Sigmoid colon (tissue), 7 donors: Measurements from ENCODE around the gene RARA. TPM values are rescaled to one million over a fixed set of nuclear protein-coding genes. Genes with fewer than 3 reads are reported as not detected.

ENCODE experiments used
- DNase-seq: peaks from one replicate; pipeline ENCODE4 v3.0.0-alpha.2; 2019
- H3K27ac ChIP-seq, 4 donors: fragments of 200-600 bp; sonication (generic); one replicate each; pipeline ENCODE4 v1.5.1; 2016 to 2019; ENCODE audit warnings: mild to moderate bottlenecking in 1 of 4
- H3K27me3 ChIP-seq, 3 donors: fragments of 200-600 bp; sonication (generic); one replicate each; pipeline ENCODE4 v1.5.1; 2019; ENCODE audit warnings: mild to moderate bottlenecking in 1 of 3
- H3K36me3 ChIP-seq, 4 donors: fragments of 200-600 bp; sonication (generic); one replicate each; pipeline ENCODE4 v1.5.1; 2016 to 2019
- H3K4me1 ChIP-seq, 4 donors: fragments of 200-600 bp; sonication (generic); one replicate each; pipeline ENCODE4 v1.5.1; 2017 to 2019
- H3K4me3 ChIP-seq, 4 donors: fragments of 200-600 bp; sonication (generic); one replicate each; pipeline ENCODE4 v1.5.1; 2017 to 2019; ENCODE audit warnings: mild to moderate bottlenecking in 2 of 4, moderate library complexity in 1 of 4
- H3K9me3 ChIP-seq, 4 donors: fragments of 200-600 bp in 3 of 4; sonication (generic) in 3 of 4; one replicate each; pipeline versions ENCODE4 v1.5.1 to v1.6.1; 2013 to 2019
- EP300 ChIP-seq, 4 donors: sonication (generic); formaldehyde crosslinking; IDR thresholded peaks; one replicate each; pipeline ENCODE4 v1.6.1; 2017; ENCODE audit warnings: antibody characterized with exemption in 4 of 4
- POLR2A ChIP-seq, 2 donors: fragments of 450-650 bp; IDR thresholded peaks; one replicate each; pipeline ENCODE4 v1.6.1; 2016; ENCODE audit warnings: antibody characterized with exemption in 2 of 2, mild to moderate bottlenecking in 2 of 2, moderate library complexity in 2 of 2
- POLR2AphosphoS5 ChIP-seq, 4 donors: sonication (generic); formaldehyde crosslinking; IDR thresholded peaks; one replicate each; pipeline ENCODE4 v1.6.1; 2017; ENCODE audit warnings: antibody characterized with exemption in 4 of 4
- WGBS, 2 donors: extraction: QIAGEN DNeasy Blood & Tissue Kit; methylation state at CpG; one replicate each; pipeline ENCODE4 v1.1.7; 2013; 5-methylcytosine and 5-hydroxymethylcytosine counted together
- intact Hi-C: fragments of 100-400 bp; cut with DNase I; formaldehyde crosslinking; loops from one replicate; pipeline ENCODE4 v1.15.1; 2023
- polyA plus RNA-seq, 3 donors: library from polyadenylated mRNA; stranded (reverse); fragments of 200-250 nt; gene quantifications; one replicate each; pipeline ENCODE4 v1.2.3, GENCODE V29; 2013
- small RNA-seq, 3 donors: library from RNA; depleted of rRNA; stranded (forward); fragments of <200 nt; gene quantifications; one replicate each; pipeline ENCODE3, GENCODE V24; 2016
- total RNA-seq, 4 donors: library from RNA; depleted of rRNA; stranded (reverse); fragments of >200 nt; gene quantifications; one replicate each; pipeline ENCODE4 v1.1.0, GENCODE V29; 2016
- TF ChIP-seq, protein P1 (sequence below), 4 experiments: fragments of 450-650 bp in 3 of 4; fragments of 200-600 bp in 1 of 4; IDR thresholded peaks; one replicate each; pipeline ENCODE4 v1.5.1; 2016 to 2019; ENCODE audit warnings: antibody characterized with exemption in 4 of 4, mild to moderate bottlenecking in 3 of 4, moderate library complexity in 2 of 4
- donor health status: healthy with polysubstance abuse.
- donor health status: Bipolar disorder and iron deficiency.
- donor health status: healthy.

The RARA gene
- total and polyA plus RNA-seq, 7 donors = 15.8 to 29.6 (median 26.4) TPM

DNA sequence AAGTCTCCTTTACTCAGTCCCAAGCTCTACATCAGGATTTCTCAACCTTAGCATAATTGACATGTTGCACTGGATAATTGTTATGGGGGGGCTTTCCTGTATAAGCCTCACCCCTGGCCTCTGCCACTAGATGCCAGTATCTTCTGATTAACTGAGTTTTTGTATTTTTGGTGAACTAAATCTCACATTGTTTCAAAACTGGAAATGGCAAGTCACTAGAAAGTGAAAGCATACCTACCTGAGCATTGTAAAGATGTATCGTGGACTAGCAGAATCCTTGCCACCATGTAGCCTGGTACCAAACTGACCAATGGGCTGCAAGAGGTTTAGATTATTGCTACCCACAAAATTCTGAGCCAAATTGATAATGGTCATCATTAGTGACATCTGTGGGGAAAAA lies 93.7 kb downstream of the RARA start:
- intact Hi-C loops = no loop called here
- H3K9me3 ChIP-seq = no peaks in the 10 kb centered on the region
- no peak for DNase-seq
- no peaks in the 10 kb centered on the region for H3K4me1 ChIP-seq
- no peaks in the 10 kb centered on the region for H3K36me3 ChIP-seq
- H3K27me3 ChIP-seq = no peaks in the 10 kb centered on the region
- no peak overlapping the region for H3K27ac ChIP-seq
- TF ChIP-seq POLR2A (IDR thresholded peaks at IDR 0.05) (no peak), POLR2AphosphoS5 (IDR thresholded peaks at IDR 0.05) (no peak), EP300 (IDR thresholded peaks at IDR 0.05) (no peak)
- TF ChIP-seq, protein P1, sequence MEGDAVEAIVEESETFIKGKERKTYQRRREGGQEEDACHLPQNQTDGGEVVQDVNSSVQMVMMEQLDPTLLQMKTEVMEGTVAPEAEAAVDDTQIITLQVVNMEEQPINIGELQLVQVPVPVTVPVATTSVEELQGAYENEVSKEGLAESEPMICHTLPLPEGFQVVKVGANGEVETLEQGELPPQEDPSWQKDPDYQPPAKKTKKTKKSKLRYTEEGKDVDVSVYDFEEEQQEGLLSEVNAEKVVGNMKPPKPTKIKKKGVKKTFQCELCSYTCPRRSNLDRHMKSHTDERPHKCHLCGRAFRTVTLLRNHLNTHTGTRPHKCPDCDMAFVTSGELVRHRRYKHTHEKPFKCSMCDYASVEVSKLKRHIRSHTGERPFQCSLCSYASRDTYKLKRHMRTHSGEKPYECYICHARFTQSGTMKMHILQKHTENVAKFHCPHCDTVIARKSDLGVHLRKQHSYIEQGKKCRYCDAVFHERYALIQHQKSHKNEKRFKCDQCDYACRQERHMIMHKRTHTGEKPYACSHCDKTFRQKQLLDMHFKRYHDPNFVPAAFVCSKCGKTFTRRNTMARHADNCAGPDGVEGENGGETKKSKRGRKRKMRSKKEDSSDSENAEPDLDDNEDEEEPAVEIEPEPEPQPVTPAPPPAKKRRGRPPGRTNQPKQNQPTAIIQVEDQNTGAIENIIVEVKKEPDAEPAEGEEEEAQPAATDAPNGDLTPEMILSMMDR (IDR thresholded peaks at IDR 0.05) = no peak
- no peak overlapping the region for H3K4me3 ChIP-seq
- 72 to 91% methylated on average over 1 of the region's 1 CpG for WGBS, 2 donors

DNA sequence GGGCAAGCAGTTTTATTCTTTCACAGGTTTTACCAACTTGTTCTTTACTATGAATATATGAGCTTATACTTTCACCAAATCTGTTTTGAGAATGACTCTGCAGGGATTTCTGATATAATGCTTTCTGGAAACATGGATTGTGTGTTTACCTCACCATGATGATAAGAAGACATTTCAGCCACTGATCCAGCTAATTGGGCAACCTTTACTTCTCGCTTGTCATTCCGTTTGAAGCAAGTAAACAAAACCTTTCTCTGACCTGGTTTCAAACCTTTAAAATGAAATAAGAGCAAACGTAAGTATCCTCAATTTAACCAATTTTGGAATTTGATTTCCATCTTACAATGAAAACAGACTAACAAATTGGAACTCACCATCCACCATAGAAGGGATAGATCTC lies 95.0 kb downstream of the RARA start:
- Histone ChIP-seq H3K27ac (no peak overlapping the region), H3K27me3 (no peaks in the 10 kb centered on the region), H3K36me3 (no peaks in the 10 kb centered on the region), H3K4me1 (no peaks in the 10 kb centered on the region), H3K9me3 (no peaks in the 10 kb centered on the region), H3K4me3 (no peak overlapping the region)
- TF ChIP-seq EP300 (IDR thresholded peaks at IDR 0.05) (no peak), POLR2AphosphoS5 (IDR thresholded peaks at IDR 0.05) (no peak), POLR2A (IDR thresholded peaks at IDR 0.05) (no peak)
- TF ChIP-seq, protein P1 (IDR thresholded peaks at IDR 0.05) = no peak
- no peak for DNase-seq
- 82 to 86% methylated on average over 3 of the region's 3 CpGs for WGBS, 2 donors
- intact Hi-C loops = no loop called here

Small RNA genes within 50 kb of the gene (small RNA-seq; reads per million reads assigned to genes)
- gene RF00019 (0 reads per million in 3 donors), gene RNA5SP441 (0 reads per million in 3 donors)

Other genes starting within 250 kb of the RARA start
- gene THRA, start 246.2 kb upstream of the RARA start, total RNA-seq = 10 to 100 TPM; 78.8 to 86.1 (median 83.8) TPM
- gene THRA, start 246.2 kb upstream of the RARA start, polyA plus RNA-seq = 10 to 100 TPM; 25.4 to 35.4 (median 25.8) TPM
- gene NR1D1, start 208.6 kb upstream of the RARA start, total RNA-seq = 10 to 100 TPM in 3 of 4 donors, 1 to 10 TPM in 1; 4.1 to 12.8 (median 11.9) TPM
- 10 to 100 TPM in 1 of 3 donors, 1 to 10 TPM in 2; 4.4 to 11.4 (median 8.1) TPM for gene NR1D1, start 208.6 kb upstream of the RARA start, polyA plus RNA-seq
- 10 to 100 TPM; 52.3 to 92.2 (median 58.0) TPM for gene MSL1, start 187.2 kb upstream of the RARA start, total RNA-seq
- gene MSL1, start 187.2 kb upstream of the RARA start, polyA plus RNA-seq = 10 to 100 TPM; 29.4 to 63.5 (median 34.0) TPM
- gene CASC3, start 168.6 kb upstream of the RARA start, total RNA-seq = 10 to 100 TPM; 60.2 to 94.4 (median 70.7) TPM
- gene CASC3, start 168.6 kb upstream of the RARA start, polyA plus RNA-seq = 10 to 100 TPM; 22.4 to 42.3 (median 24.0) TPM
- gene RAPGEFL1, start 131.7 kb upstream of the RARA start, total RNA-seq = 1 to 10 TPM in 3 of 4 donors, under 1 TPM in 1; 0.99 to 4.3 (median 2.6) TPM
- 10 to 100 TPM; 48.0 to 85.0 (median 66.8) TPM for gene RAPGEFL1, start 131.7 kb upstream of the RARA start, polyA plus RNA-seq
- 10 to 100 TPM in 1 of 4 donors, 1 to 10 TPM in 3; 6.7 to 10.2 (median 8.7) TPM for gene WIPF2, start 89.9 kb upstream of the RARA start, total RNA-seq
- 10 to 100 TPM; 11.4 to 20.3 (median 18.0) TPM for gene WIPF2, start 89.9 kb upstream of the RARA start, polyA plus RNA-seq
- 1 to 10 TPM in 1 of 4 donors, under 1 TPM in 2, not detected in 1; 0.33 to 1.5 (median 0.83) TPM for gene CDC6, start 21.3 kb upstream of the RARA start, total RNA-seq
- gene CDC6, start 21.3 kb upstream of the RARA start, polyA plus RNA-seq = 10 to 100 TPM in 1 of 3 donors, 1 to 10 TPM in 2; 2.4 to 10.9 (median 8.6) TPM
- 1 to 10 TPM in 1 of 4 donors, under 1 TPM in 1, not detected in 2; 0.49 to 2.1 TPM for gene GJD3, start 55.6 kb downstream of the RARA start, total RNA-seq
- gene GJD3, start 55.6 kb downstream of the RARA start, polyA plus RNA-seq = under 1 TPM in 1 of 3 donors, not detected in 2; 0.64 TPM
- gene TOP2A, start 108.7 kb downstream of the RARA start, total RNA-seq = 1 to 10 TPM in 3 of 4 donors, under 1 TPM in 1; 0.33 to 2.3 (median 1.8) TPM
- 10 to 100 TPM in 2 of 3 donors, 1 to 10 TPM in 1; 1.8 to 28.7 (median 11.3) TPM for gene TOP2A, start 108.7 kb downstream of the RARA start, polyA plus RNA-seq
- 100 to 1,000 TPM; 198 to 440 (median 325) TPM for gene IGFBP4, start 134.3 kb downstream of the RARA start, total RNA-seq
- gene IGFBP4, start 134.3 kb downstream of the RARA start, polyA plus RNA-seq = 100 to 1,000 TPM in 2 of 3 donors, 10 to 100 TPM in 1; 30.3 to 242 (median 108) TPM
- not detected for gene TNS4, start 192.4 kb downstream of the RARA start, total RNA-seq
- gene TNS4, start 192.4 kb downstream of the RARA start, polyA plus RNA-seq = 1 to 10 TPM; 1.2 to 6.9 (median 1.8) TPM